Panc1 (cell line): ENCODE results near the gene CSF3R.

Experiments
- CTCF ChIP-seq: fragments of 450-650 bp; IDR thresholded peaks from 2 replicates; pipeline ENCODE4 v1.5.1; 2017; ENCODE audit warnings: mild to moderate bottlenecking
- POLR2AphosphoS5 ChIP-seq: IDR thresholded peaks from 2 replicates; pipeline ENCODE4 v1.6.1; 2012; ENCODE audit warnings: mild to moderate bottlenecking, low read depth, low read length, moderate library complexity
- REST ChIP-seq, 2 experiments: IDR thresholded peaks; 2 replicates each; pipeline ENCODE4 v1.6.1; 2011 to 2012; ENCODE audit warnings: low read depth in 2 of 2, control low read depth in 1 of 2, low read length in 1 of 2, mild to moderate bottlenecking in 1 of 2, moderate library complexity in 1 of 2; ENCODE audit not compliant: insufficient read depth in 1 of 2
- SIN3A ChIP-seq: IDR thresholded peaks from 2 replicates; pipeline ENCODE4 v1.6.1; 2012; ENCODE audit warnings: low read depth, mild to moderate bottlenecking, low read length, moderate library complexity, borderline replicate concordance; ENCODE audit not compliant: insufficient read depth
- TCF7L2 ChIP-seq: IDR thresholded peaks from 2 replicates; pipeline ENCODE4 v1.6.1; 2011; ENCODE audit warnings: mild to moderate bottlenecking, low read depth, low read length, inconsistent platforms

DNA sequence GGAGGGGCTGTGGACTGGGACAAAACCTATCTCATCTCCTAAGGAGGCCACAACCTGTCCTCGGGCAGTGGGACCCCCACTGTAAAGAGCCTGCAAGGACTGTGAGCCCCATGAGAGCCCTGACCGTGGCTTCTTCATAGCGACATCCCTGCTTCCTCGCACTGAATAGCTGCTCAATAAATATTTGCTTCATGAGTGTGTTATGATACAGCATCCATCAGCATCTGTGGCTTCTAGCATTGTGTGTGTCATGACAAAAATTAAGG, 40.5 kb upstream of the CSF3R start:
- TF ChIP-seq REST (IDR thresholded peaks at IDR 0.05; ENCODE audit: insufficient read depth in 1 of 2, low read depth in 2 of 2, low read length in 1 of 2) (no peak), CTCF (no peak), POLR2AphosphoS5 (no peak), SIN3A (no peak), TCF7L2 (no peak)
